K562 (cell line): Measurements from ENCODE around the gene FBXO4. TPM values are rescaled to one million over a fixed set of nuclear protein-coding genes. Genes with fewer than 3 reads are reported as not detected.

Experiments used
- HEY1 ChIP-seq: fragments of 250-450 bp; sonication (Bioruptor Pico); IDR thresholded peaks from 2 replicates; pipeline ENCODE4 v1.5.0; 2020; ENCODE audit warnings: mild to moderate bottlenecking, moderate library complexity, borderline replicate concordance
- HOMEZ ChIP-seq: fragments of 250-450 bp; sonication (Bioruptor Pico); IDR thresholded peaks from 2 replicates; pipeline ENCODE4 v1.4.0; 2020; ENCODE audit warnings: mild to moderate bottlenecking, moderate library complexity
- ILK ChIP-seq: fragments of 450-650 bp; IDR thresholded peaks from 2 replicates; pipeline ENCODE4 v1.6.1; 2016; ENCODE audit warnings: missing genetic modification characterization, low read depth, mild to moderate bottlenecking, missing compliant biosample characterization, moderate library complexity, borderline replicate concordance
- VEZF1 ChIP-seq: fragments of 200-800 bp; sonication (Bioruptor generic); IDR thresholded peaks from 2 replicates; pipeline ENCODE4 v1.6.1; 2017; ENCODE audit warnings: missing genetic modification characterization, missing compliant biosample characterization
- ZNF316 ChIP-seq: fragments of 450-650 bp; IDR thresholded peaks from 2 replicates; pipeline ENCODE4 v1.6.1; 2016
- polyA plus RNA-seq, 8 experiments: library from polyadenylated mRNA; depleted of rRNA in 4 of 8; stranded (reverse) in 5 of 8; unstranded in 3 of 8; fragments of >200 nt; fragmentation: Nextera tagmentation in 2 of 8; fragmentation: Illumina TruSeq in 1 of 8; extraction: Ambion mirVana in 2 of 8; extraction: Trizol in 1 of 8; gene quantifications; 2 replicates each; pipeline versions ENCODE4 v1.2.1 to v1.2.3, GENCODE V29; 2011 to 2014; ENCODE audit warnings: inconsistent platforms in 1 of 8, missing spikeins in 1 of 8
- total RNA-seq, 7 experiments: library from RNA; depleted of rRNA in 6 of 7; stranded (reverse); fragments of >200 nt in 6 of 7; fragmentation: Illumina TruSeq in 2 of 7; extraction: Trizol in 2 of 7; gene quantifications; 2 replicates each; pipeline versions ENCODE4 v1.2.1 to v1.2.3, GENCODE V29; 2011 to 2021; ENCODE audit warnings: low replicate concordance in 1 of 7
- TF ChIP-seq, protein P1 (sequence below): IDR thresholded peaks from 3 replicates; pipeline ENCODE4 v1.6.1; 2011; ENCODE audit warnings: borderline replicate concordance, mild to moderate bottlenecking, moderate library complexity; ENCODE audit not compliant: insufficient read length; ENCODE audit errors: extremely low read depth
- TF ChIP-seq, protein P2 (sequence below): fragments of 250-450 bp; sonication (Bioruptor Pico); IDR thresholded peaks from 2 replicates; pipeline ENCODE4 v1.5.0; 2021; ENCODE audit warnings: mild to moderate bottlenecking, moderate library complexity

Gene FBXO4
- total and polyA plus RNA-seq, 9 of the 15 experiments (the other 6 are each of a cell fraction or from before 2014, with no cell fraction given) = 5.9 to 33.4 (median 19.6) TPM

GRCh38 chr5:41924872-41925554, at the start of gene FBXO4 (continued):
- TF ChIP-seq VEZF1 (CRISPR knock-in tag) (0 out of 2 replicates have a peak, but pooled peaks have one; percentile 27), ZNF316 (peak; percentile 26), ILK (no peak), HOMEZ (no peak), HEY1 (CRISPR knock-in tag) (peak; percentile 52; the same call in 1 of the 2 replicates)
- TF ChIP-seq, protein P1, sequence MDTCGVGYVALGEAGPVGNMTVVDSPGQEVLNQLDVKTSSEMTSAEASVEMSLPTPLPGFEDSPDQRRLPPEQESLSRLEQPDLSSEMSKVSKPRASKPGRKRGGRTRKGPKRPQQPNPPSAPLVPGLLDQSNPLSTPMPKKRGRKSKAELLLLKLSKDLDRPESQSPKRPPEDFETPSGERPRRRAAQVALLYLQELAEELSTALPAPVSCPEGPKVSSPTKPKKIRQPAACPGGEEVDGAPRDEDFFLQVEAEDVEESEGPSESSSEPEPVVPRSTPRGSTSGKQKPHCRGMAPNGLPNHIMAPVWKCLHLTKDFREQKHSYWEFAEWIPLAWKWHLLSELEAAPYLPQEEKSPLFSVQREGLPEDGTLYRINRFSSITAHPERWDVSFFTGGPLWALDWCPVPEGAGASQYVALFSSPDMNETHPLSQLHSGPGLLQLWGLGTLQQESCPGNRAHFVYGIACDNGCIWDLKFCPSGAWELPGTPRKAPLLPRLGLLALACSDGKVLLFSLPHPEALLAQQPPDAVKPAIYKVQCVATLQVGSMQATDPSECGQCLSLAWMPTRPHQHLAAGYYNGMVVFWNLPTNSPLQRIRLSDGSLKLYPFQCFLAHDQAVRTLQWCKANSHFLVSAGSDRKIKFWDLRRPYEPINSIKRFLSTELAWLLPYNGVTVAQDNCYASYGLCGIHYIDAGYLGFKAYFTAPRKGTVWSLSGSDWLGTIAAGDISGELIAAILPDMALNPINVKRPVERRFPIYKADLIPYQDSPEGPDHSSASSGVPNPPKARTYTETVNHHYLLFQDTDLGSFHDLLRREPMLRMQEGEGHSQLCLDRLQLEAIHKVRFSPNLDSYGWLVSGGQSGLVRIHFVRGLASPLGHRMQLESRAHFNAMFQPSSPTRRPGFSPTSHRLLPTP = peak; percentile 6
- TF ChIP-seq, protein P2, sequence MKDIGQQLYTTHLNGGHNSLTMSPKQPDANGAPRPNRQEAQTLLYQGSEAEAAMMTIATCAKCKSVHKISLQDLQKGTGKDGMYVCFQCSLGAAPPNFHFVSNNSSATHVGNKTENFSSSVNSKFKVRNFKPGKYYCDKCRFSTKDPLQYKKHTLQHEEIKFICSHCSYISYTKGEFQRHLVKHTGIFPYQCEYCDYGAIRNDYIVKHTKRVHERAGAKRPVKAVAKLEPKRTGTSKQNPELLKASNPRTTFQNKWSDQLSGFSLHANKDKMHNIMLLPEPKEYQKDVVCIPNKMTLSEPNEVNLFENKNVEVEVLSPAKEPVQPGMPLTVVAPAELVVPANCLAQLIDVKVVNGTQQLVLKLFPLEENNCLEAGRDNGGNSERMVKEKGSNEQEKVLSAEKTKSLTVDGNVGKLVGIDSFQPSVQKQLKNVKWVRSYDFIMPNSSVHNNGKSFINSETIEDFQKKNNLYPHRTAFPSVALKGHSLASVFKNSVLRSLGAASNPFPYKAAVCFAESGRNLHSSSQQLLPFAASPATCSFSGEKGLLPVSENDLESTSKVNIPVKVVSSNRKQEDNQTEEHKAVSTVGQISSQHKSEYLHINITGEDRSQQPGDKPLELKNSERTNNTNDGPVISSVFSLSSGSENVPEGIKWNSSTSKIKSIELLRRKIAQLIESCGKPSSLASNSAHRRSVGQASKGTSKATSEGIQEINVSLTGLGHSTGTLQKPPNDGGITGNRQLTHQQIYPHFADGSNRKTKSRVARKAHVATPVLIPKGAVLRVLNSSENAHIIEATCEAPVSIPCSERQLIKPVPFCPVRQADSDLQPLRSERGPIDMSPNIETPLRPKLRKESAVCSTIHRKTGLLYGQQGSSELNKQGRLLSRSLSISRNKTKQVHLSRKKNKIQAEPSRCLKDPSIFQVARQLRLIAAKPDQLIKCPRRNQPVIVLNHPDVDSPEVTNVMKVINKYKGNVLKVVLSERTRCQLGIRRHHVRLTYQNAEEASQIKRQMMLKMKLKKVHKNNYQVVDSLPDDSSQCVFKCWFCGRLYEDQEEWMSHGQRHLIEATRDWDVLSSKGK = no peak
